Endothelial cell of umbilical vein (primary cell): ENCODE data around the gene C14orf180. TPM values are rescaled to one million over a fixed set of nuclear protein-coding genes. Genes with fewer than 3 reads are reported as not detected.

ENCODE experiments used
- BruUV-seq: library from RNA; stranded (reverse); fragments of 400-500 nt; replicated peaks from 2 replicates; lab custom pipeline; 2021; lab: Mats Ljungman, UMichigan
- CTCF ChIA-PET: fragments of 300-600, 350-600 bp; sonication (Branson Sonifier 250); formaldehyde crosslinking; loops from one replicate; lab custom pipeline; 2021; ENCODE audit warnings: antibody characterized with exemption, inconsistent platforms; lab: Charles Lee
- POLR2A ChIA-PET: fragments of 300-600, 350-600 bp; sonication (Branson Sonifier 250); formaldehyde crosslinking; loops from one replicate; lab custom pipeline; 2021; ENCODE audit warnings: antibody characterized with exemption, inconsistent platforms; lab: Charles Lee
- DNase-seq: peaks from one replicate; pipeline ENCODE4 v3.0.0-alpha.2; 2011; ENCODE audit warnings: low read depth, low spot score
- FAIRE-seq: peaks from 2 replicates; lab custom pipeline; 2011; peaks lifted over from hg19 to GRCh38; lab: Jason Lieb, UNC
- H2AFZ ChIP-seq: 2 replicates; pipeline ENCODE4 v1.6.0; 2012; ENCODE audit warnings: low read depth, low read length, control low read depth, inconsistent platforms
- H3K27ac ChIP-seq: 2 replicates; pipeline ENCODE4 v1.5.1; 2011; ENCODE audit warnings: low read depth, mild to moderate bottlenecking, control low read depth, low read length, moderate library complexity; ENCODE audit not compliant: insufficient read depth
- H3K27me3 ChIP-seq, 2 experiments: 2 replicates each; pipeline versions ENCODE4 v1.6.0 to v1.6.1; 2011; ENCODE audit warnings: low read length in 2 of 2, mixed read lengths in 1 of 2; ENCODE audit not compliant: control insufficient read depth in 2 of 2, insufficient read depth in 2 of 2
- H3K36me3 ChIP-seq, 2 experiments: 2 replicates in 1 of 2; 3 replicates in 1 of 2; pipeline ENCODE4 v1.5.1; 2011; ENCODE audit warnings: low read length in 2 of 2, mild to moderate bottlenecking in 1 of 2, moderate library complexity in 1 of 2; ENCODE audit not compliant: control insufficient read depth in 2 of 2, insufficient read depth in 2 of 2; ENCODE audit errors: extremely low read depth in 1 of 2
- H3K4me1 ChIP-seq: 3 replicates; pipeline ENCODE4 v1.5.1; 2011; ENCODE audit warnings: mild to moderate bottlenecking, low read length; ENCODE audit not compliant: control insufficient read depth, insufficient read depth; ENCODE audit errors: extremely low read depth
- H3K4me2 ChIP-seq: 2 replicates; pipeline ENCODE4 v1.6.1; 2011; ENCODE audit warnings: low read length, control low read depth, mixed read lengths; ENCODE audit not compliant: insufficient read depth
- H3K4me3 ChIP-seq, 3 experiments: fragments of 200-600 bp in 1 of 3; sonication (generic), shearing (Covaris generic) in 1 of 3; replicated peaks in 1 of 3; 2 replicates each; pipeline ENCODE4 v1.5.1; 2011 to 2016; ENCODE audit warnings: control low read depth in 3 of 3, low read length in 3 of 3, mild to moderate bottlenecking in 2 of 3, inconsistent platforms in 1 of 3, low read depth in 1 of 3, moderate library complexity in 1 of 3; ENCODE audit not compliant: insufficient read depth in 1 of 3
- H3K79me2 ChIP-seq: 2 replicates; pipeline ENCODE4 v1.6.0; 2012; ENCODE audit warnings: low read length, inconsistent platforms; ENCODE audit not compliant: control insufficient read depth, insufficient read depth
- H3K9ac ChIP-seq: replicated peaks from 2 replicates; pipeline ENCODE3; 2011; ENCODE audit warnings: low read length, control low read depth; ENCODE audit not compliant: insufficient read depth; ENCODE audit errors: extremely low read depth
- H3K9me1 ChIP-seq: replicated peaks from 3 replicates; pipeline ENCODE4 v1.6.0; 2011; ENCODE audit warnings: mild to moderate bottlenecking, low read length; ENCODE audit not compliant: control insufficient read depth, insufficient read depth; ENCODE audit errors: extremely low read depth
- H3K9me3 ChIP-seq: replicated peaks from 2 replicates; pipeline ENCODE4 v1.5.1; 2012; ENCODE audit warnings: low read length, inconsistent platforms; ENCODE audit not compliant: control insufficient read depth, insufficient read depth
- H4K20me1 ChIP-seq: replicated peaks from 2 replicates; pipeline ENCODE3; 2011; ENCODE audit warnings: mild to moderate bottlenecking, low read length; ENCODE audit not compliant: control insufficient read depth, insufficient read depth; ENCODE audit errors: extremely low read depth
- CTCF ChIP-seq, 2 donors: IDR thresholded peaks; 1 replicate in 1 of 2; 2 replicates in 1 of 2; pipeline ENCODE4 v1.5.1; 2011; ENCODE audit warnings: low read length in 2 of 2, mild to moderate bottlenecking in 2 of 2, moderate library complexity in 2 of 2, control low read depth in 1 of 2, inconsistent platforms in 1 of 2, low read depth in 1 of 2; ENCODE audit not compliant: insufficient read depth in 1 of 2; ENCODE audit errors: extremely low read depth in 1 of 2
- EZH2 ChIP-seq: IDR thresholded peaks from 2 replicates; pipeline ENCODE4 v1.6.1; 2012; ENCODE audit warnings: borderline replicate concordance, low read depth, mild to moderate bottlenecking, moderate library complexity, low read length, inconsistent platforms; ENCODE audit not compliant: severe bottlenecking
- FOS ChIP-seq: IDR thresholded peaks from 2 replicates; pipeline ENCODE4 v1.6.1; 2011; ENCODE audit warnings: mild to moderate bottlenecking, low read length, moderate library complexity, borderline replicate concordance; ENCODE audit not compliant: insufficient read depth
- GATA2 ChIP-seq: IDR thresholded peaks from 2 replicates; pipeline ENCODE4 v1.7.0; 2011; ENCODE audit warnings: low read depth, mild to moderate bottlenecking, moderate library complexity, mixed read lengths, low read length; ENCODE audit not compliant: insufficient read length, insufficient read depth
- JUN ChIP-seq: IDR thresholded peaks from 2 replicates; pipeline ENCODE4 v1.6.1; 2011; ENCODE audit warnings: borderline replicate concordance, low read depth; ENCODE audit not compliant: insufficient read length, insufficient read depth
- MAX ChIP-seq: IDR thresholded peaks from 2 replicates; pipeline ENCODE4 v1.6.1; 2011; ENCODE audit not compliant: insufficient read depth, insufficient read length
- MYC ChIP-seq: IDR thresholded peaks from one replicate; pipeline ENCODE4 v1.6.1; 2011; ENCODE audit warnings: mild to moderate bottlenecking, low read depth, low read length
- POLR2A ChIP-seq: IDR thresholded peaks from 2 replicates; pipeline ENCODE4 v1.6.1; 2012; ENCODE audit warnings: low read depth, mild to moderate bottlenecking, control low read depth, low read length
- POLR2AphosphoS5 ChIP-seq: IDR thresholded peaks from 2 replicates; pipeline ENCODE4 v1.6.1; 2012; ENCODE audit warnings: low read depth, mild to moderate bottlenecking, control low read depth, low read length, moderate library complexity; ENCODE audit not compliant: insufficient read depth
- dilution Hi-C: fragments of 300-500 bp; cut with MboI; formaldehyde crosslinking; loops from one replicate; pipeline ENCODE4 v1.15.0; 2019; ENCODE audit warnings: low sequenced_read_pairs; ENCODE audit not compliant: extremely low pct_ligation_motif_present
- intact Hi-C: fragments of 100-400 bp; cut with micrococcal nuclease; formaldehyde crosslinking; loops from one replicate; pipeline ENCODE4 v1.10.0; 2022
- polyA plus RNA-seq, 4 experiments: library from polyadenylated mRNA; depleted of rRNA in 3 of 4; stranded (reverse) in 3 of 4; unstranded in 1 of 4; fragments of >200 nt; gene quantifications; 2 replicates each; pipeline versions ENCODE4 v1.2.1 to v1.2.3, GENCODE V29; 2011 to 2012; ENCODE audit warnings: missing spikeins in 1 of 4
- total RNA-seq: library from RNA; stranded (reverse); gene quantifications from 2 replicates; pipeline ENCODE4 v1.2.3, GENCODE V29; 2021

Gene C14orf180
- total and polyA plus RNA-seq, 2 donors (not counting 3 experiments of a cell fraction or from before 2014, with no cell fraction given): not detected

GRCh38 chr14:104589338-104590195 is 10.0 kb downstream of the C14orf180 start:
- H3K27ac ChIP-seq: no peak overlapping the region
- no peak for DNase-seq
- no peaks in the 10 kb centered on the region for H3K27me3 ChIP-seq
- H3K4me1 ChIP-seq: no peaks in the 10 kb centered on the region
- no peaks in the 10 kb centered on the region for H3K36me3 ChIP-seq
- ChIA-PET POLR2A (no interaction called here), CTCF (no interaction called here)
- no peak overlapping the region for H3K9ac ChIP-seq
- TF ChIP-seq EZH2: no peak
- no peak for TF ChIP-seq JUN
- no peak for TF ChIP-seq POLR2A
- dilution Hi-C loops (no loop called here), intact Hi-C loops (no loop called here)
- H3K4me3 ChIP-seq: no peak overlapping the region
- BruUV-seq: no TSS peak
- H4K20me1 ChIP-seq: no peaks in the 10 kb centered on the region
- H3K9me3 ChIP-seq: no peaks in the 10 kb centered on the region
- no peak overlapping the region for H3K4me2 ChIP-seq
- H3K79me2 ChIP-seq: no peaks in the 10 kb centered on the region
- no peaks in the 10 kb centered on the region for H3K9me1 ChIP-seq
- FAIRE-seq: no peak
- H2AFZ ChIP-seq: no peak overlapping the region

- intact Hi-C loops (no loop called here), dilution Hi-C loops (no loop called here)
- POLR2A ChIA-PET: no interaction called here
- no peak overlapping the region for H3K9ac ChIP-seq
- H3K4me3 ChIP-seq: no peak overlapping the region
- DNase-seq: no peak
- no peaks in the 10 kb centered on the region for H3K9me3 ChIP-seq
- TF ChIP-seq CTCF (IDR thresholded peaks at IDR 0.05; ENCODE audit: extremely low read depth in 1 of 2, insufficient read depth in 1 of 2, low read depth in 1 of 2, low read length in 2 of 2): no peak
- no peak for TF ChIP-seq JUN
- TF ChIP-seq MYC: no peak
- no peak for TF ChIP-seq GATA2
- TF ChIP-seq POLR2AphosphoS5: no peak
- no peak for TF ChIP-seq POLR2A
- TF ChIP-seq MAX: no peak
- TF ChIP-seq EZH2: no peak
- no peak for TF ChIP-seq FOS
- no peaks in the 10 kb centered on the region for H3K4me1 ChIP-seq
- no peaks in the 10 kb centered on the region for H3K79me2 ChIP-seq
- CTCF ChIA-PET: no interaction called here
- BruUV-seq: no TSS peak
- H3K27ac ChIP-seq: no peak overlapping the region
- FAIRE-seq: no peak
- no peaks in the 10 kb centered on the region for H3K27me3 ChIP-seq
- H3K36me3 ChIP-seq: no peaks in the 10 kb centered on the region
- no peaks in the 10 kb centered on the region for H3K9me1 ChIP-seq
- H2AFZ ChIP-seq: no peak overlapping the region
- no peaks in the 10 kb centered on the region for H4K20me1 ChIP-seq
- H3K4me2 ChIP-seq: no peak overlapping the region
These were observed 10.8 kb downstream of the C14orf180 start for GRCh38 chr14:104590240-104590965.
